ENCODE measurements around the gene EMC8. TPM values are rescaled to one million over a fixed set of nuclear protein-coding genes. Genes with fewer than 3 reads are reported as not detected.

EMC8 gene
- total and polyA plus RNA-seq, 2 of the 8 experiments (the other 6 are each of a cell fraction or from before 2014, with no cell fraction given): 52.2 to 69.7 TPM

- H3K9me3 ChIP-seq (ENCODE audit: insufficient read depth in 2 of 2, low read depth in 1 of 2, low read length in 1 of 2): no peaks in the 10 kb centered on the region; a peak in 1 of 4 replicates
- no peak overlapping the region for H3K9ac ChIP-seq (replicated peaks in 1 of 4; ENCODE audit: extremely low read depth in 1 of 4, low read depth in 3 of 4, low read length in 3 of 4)
- H3K18ac ChIP-seq (ENCODE audit: extremely low read depth, low read length): no peak overlapping the region
- ChIA-PET CTCF (ENCODE audit: partially characterized antibody) (interaction anchor here (1.1 to 1.4 kb wide), 3 partner anchors 14 to 89 kb away, joined by 3 read pairs; no protein-coding TSS in a partner anchor), POLR2A (ENCODE audit: partially characterized antibody) (interaction anchor here (1.0 kb wide), 1 partner anchor 31 kb away, joined by 3 read pairs; no protein-coding TSS in a partner anchor)
- no peak overlapping the region for H2AK5ac ChIP-seq (ENCODE audit: low read depth, low read length)
- no peak overlapping the region for H3K4ac ChIP-seq (replicated peaks; ENCODE audit: insufficient read length, low read depth, low read length)
- peaks cover 0 to 22% of the 10 kb centered on the region in 2 experiments; a peak in 3 of 4 replicates for H3K79me2 ChIP-seq (ENCODE audit: control insufficient read depth in 1 of 2, insufficient read depth in 2 of 2, low read length in 2 of 2)
- H3K27ac ChIP-seq (ENCODE audit: low read depth, low read length): no peak overlapping the region
- no peak overlapping the region for H4K8ac ChIP-seq (ENCODE audit: extremely low read depth, insufficient read depth, low read length)
- no peak overlapping the region for H2BK15ac ChIP-seq (ENCODE audit: low read length)
- H3K4me3 ChIP-seq (ENCODE audit: extremely low read depth in 1 of 4, insufficient read depth in 2 of 4, low read depth in 3 of 4, low read length in 4 of 4): no peak overlapping the region
- H2AFZ ChIP-seq (ENCODE audit: low read length): no peak overlapping the region
- H3K4me2 ChIP-seq (ENCODE audit: insufficient read depth in 1 of 2, low read depth in 2 of 2, low read length in 2 of 2): no peak overlapping the region
- H4K20me1 ChIP-seq (replicated peaks in 1 of 2; ENCODE audit: control insufficient read depth in 1 of 2, insufficient read depth in 2 of 2, low read length in 2 of 2): peaks cover 0 to 4% of the 10 kb centered on the region in 2 experiments
- H3K36me3 ChIP-seq (ENCODE audit: control insufficient read depth in 2 of 4, insufficient read depth in 4 of 4, low read length in 3 of 4): peaks cover 30 to 60% (median 53%) of the 10 kb centered on the region in 4 experiments
- WGBS, 2 experiments (ENCODE audit: extremely low coverage in 1 of 2, insufficient coverage in 1 of 2, insufficient read length in 1 of 2, insufficient replicate concordance in 2 of 2, low coverage in 1 of 2, low lambda C conversion rate in 2 of 2, missing lambda C conversion rate in 1 of 2): 79% methylated on average over 18 of the region's 18 CpGs; no CpG with 5 or more reads in 1 of the 2 experiments
- H3K56ac ChIP-seq (replicated peaks; ENCODE audit: insufficient read length, low read depth, low read length): no peak overlapping the region
- FAIRE-seq: no peak
- H2BK5ac ChIP-seq (ENCODE audit: low read depth, low read length): no peak overlapping the region
- H3K14ac ChIP-seq (ENCODE audit: insufficient read length): no peak overlapping the region
- H3K4me1 ChIP-seq (replicated peaks in 1 of 4; ENCODE audit: control insufficient read depth in 3 of 4, insufficient read depth in 4 of 4, low read length in 3 of 4): no peaks in the 10 kb centered on the region
- no peaks in the 10 kb centered on the region for H3K27me3 ChIP-seq (replicated peaks in 1 of 4; ENCODE audit: control insufficient read depth in 3 of 4, extremely low read depth in 1 of 4, insufficient read depth in 3 of 4, low read length in 3 of 4)
- no peak overlapping the region for H4K91ac ChIP-seq (replicated peaks; ENCODE audit: insufficient read length, low read length)
- no peak overlapping the region for H2BK20ac ChIP-seq (ENCODE audit: low read length)
- no peak overlapping the region for H2BK12ac ChIP-seq (ENCODE audit: low read depth, low read length)
- no peak overlapping the region for H2BK120ac ChIP-seq (replicated peaks; ENCODE audit: low read depth, low read length)
- H3K23ac ChIP-seq (ENCODE audit: insufficient read length): no peak overlapping the region
- DNase-seq (ENCODE audit: low read depth in 1 of 2, low spot score in 2 of 2): no peak
- no peaks in the 10 kb centered on the region; the same call in 1 of the 2 replicates for H3K79me1 ChIP-seq (ENCODE audit: low read depth, low read length)
- H4K5ac ChIP-seq (ENCODE audit: insufficient read length, low read depth, low read length): no peak overlapping the region
- H3K23me2 ChIP-seq (ENCODE audit: low read depth, low read length): no peaks in the 10 kb centered on the region
- no peak for TF ChIP-seq RBBP5 (IDR thresholded peaks at IDR 0.05; ENCODE audit: borderline replicate concordance, low read depth, low read length)
These were observed 6.2 kb upstream of the EMC8 start for GRCh38 chr16:85805442-85806045.

Measured in H1 (cell line).